ENCODE measurements around the gene SPAG4. TPM values are rescaled to one million over a fixed set of nuclear protein-coding genes. Genes with fewer than 3 reads are reported as not detected.

The SPAG4 gene
- total and polyA plus RNA-seq, 2 experiments from 2014 or later, result 2.7 to 2.9 TPM

DNA sequence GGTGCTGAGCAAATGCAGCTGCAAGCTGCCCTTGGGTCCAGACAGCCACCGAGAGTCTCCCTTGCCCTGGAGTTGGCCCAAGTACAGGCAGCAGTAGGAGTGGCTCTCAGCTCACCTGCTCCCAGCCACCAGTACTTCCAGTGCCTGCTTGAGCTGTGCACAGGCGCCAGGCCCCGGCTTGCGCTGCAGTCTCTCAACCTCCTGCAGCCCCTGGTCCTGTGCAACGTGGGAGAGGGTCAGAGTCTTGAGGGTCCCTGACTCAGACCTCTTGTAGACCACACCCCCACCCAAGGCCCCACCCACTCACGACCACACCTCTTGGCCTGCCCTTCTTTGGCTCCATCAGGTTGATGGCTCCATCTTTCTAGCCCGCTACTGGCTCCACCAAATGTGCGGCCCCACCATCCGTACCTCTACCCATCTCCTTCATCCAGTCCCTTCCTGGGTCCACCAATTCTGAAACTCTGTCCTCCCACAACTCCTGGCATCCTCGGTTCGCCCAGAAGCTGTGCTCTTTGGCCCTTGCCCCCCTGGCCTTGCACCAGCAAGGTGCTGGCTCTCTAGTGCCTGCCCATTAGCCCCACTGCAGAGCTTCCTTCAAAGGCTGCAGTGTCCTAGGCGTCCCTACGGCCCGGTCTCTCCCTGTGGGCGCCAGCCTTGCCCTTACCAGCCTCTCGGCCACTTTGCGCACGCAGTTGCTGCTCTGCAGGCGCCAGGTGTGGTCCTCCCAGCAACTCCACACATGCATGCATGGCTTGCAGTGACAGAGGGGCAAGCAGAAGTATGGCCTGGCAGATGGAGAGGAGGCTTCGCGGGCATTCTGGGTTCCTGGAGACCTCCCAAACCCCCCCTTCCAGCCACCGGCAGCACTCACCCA, 16.5 kb upstream of the SPAG4 start:
- Histone ChIP-seq H3K79me2 (replicated peaks; ENCODE audit: insufficient read depth) (no peaks in the 10 kb centered on the region), H4K20me1 (replicated peaks; ENCODE audit: insufficient read depth) (no peaks in the 10 kb centered on the region), H2AFZ (no peak overlapping the region), H3K4me3 (no peak overlapping the region), H3K27ac (ENCODE audit: low read depth) (no peak overlapping the region), H3K4me2 (no peak overlapping the region), H3K9me2 (ENCODE audit: insufficient read depth) (no peaks in the 10 kb centered on the region), H3K36me3 (ENCODE audit: insufficient read depth) (no peaks in the 10 kb centered on the region), H3F3A (replicated peaks; ENCODE audit: low read depth) (no peaks in the 10 kb centered on the region), H3K4me1 (ENCODE audit: insufficient read depth) (no peaks in the 10 kb centered on the region), H3K27me3 (ENCODE audit: insufficient read depth) (peaks cover 46% of the 10 kb centered on the region)
- TF ChIP-seq STAT1 (IDR thresholded peaks at IDR 0.05; ENCODE audit: unreplicated experiment) (no peak), ZNF114 (CRISPR knock-in tag; IDR thresholded peaks at IDR 0.05) (no peak), POLR2AphosphoS5 (IDR thresholded peaks at IDR 0.05; ENCODE audit: low read depth) (no peak)
- TF ChIP-seq, protein P1, sequence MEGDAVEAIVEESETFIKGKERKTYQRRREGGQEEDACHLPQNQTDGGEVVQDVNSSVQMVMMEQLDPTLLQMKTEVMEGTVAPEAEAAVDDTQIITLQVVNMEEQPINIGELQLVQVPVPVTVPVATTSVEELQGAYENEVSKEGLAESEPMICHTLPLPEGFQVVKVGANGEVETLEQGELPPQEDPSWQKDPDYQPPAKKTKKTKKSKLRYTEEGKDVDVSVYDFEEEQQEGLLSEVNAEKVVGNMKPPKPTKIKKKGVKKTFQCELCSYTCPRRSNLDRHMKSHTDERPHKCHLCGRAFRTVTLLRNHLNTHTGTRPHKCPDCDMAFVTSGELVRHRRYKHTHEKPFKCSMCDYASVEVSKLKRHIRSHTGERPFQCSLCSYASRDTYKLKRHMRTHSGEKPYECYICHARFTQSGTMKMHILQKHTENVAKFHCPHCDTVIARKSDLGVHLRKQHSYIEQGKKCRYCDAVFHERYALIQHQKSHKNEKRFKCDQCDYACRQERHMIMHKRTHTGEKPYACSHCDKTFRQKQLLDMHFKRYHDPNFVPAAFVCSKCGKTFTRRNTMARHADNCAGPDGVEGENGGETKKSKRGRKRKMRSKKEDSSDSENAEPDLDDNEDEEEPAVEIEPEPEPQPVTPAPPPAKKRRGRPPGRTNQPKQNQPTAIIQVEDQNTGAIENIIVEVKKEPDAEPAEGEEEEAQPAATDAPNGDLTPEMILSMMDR (conservative IDR thresholded peaks at IDR 0.05; ENCODE audit: low read depth in 2 of 2), result no peak; a peak in 1 of 4 replicates
- TF ChIP-seq, protein P2, sequence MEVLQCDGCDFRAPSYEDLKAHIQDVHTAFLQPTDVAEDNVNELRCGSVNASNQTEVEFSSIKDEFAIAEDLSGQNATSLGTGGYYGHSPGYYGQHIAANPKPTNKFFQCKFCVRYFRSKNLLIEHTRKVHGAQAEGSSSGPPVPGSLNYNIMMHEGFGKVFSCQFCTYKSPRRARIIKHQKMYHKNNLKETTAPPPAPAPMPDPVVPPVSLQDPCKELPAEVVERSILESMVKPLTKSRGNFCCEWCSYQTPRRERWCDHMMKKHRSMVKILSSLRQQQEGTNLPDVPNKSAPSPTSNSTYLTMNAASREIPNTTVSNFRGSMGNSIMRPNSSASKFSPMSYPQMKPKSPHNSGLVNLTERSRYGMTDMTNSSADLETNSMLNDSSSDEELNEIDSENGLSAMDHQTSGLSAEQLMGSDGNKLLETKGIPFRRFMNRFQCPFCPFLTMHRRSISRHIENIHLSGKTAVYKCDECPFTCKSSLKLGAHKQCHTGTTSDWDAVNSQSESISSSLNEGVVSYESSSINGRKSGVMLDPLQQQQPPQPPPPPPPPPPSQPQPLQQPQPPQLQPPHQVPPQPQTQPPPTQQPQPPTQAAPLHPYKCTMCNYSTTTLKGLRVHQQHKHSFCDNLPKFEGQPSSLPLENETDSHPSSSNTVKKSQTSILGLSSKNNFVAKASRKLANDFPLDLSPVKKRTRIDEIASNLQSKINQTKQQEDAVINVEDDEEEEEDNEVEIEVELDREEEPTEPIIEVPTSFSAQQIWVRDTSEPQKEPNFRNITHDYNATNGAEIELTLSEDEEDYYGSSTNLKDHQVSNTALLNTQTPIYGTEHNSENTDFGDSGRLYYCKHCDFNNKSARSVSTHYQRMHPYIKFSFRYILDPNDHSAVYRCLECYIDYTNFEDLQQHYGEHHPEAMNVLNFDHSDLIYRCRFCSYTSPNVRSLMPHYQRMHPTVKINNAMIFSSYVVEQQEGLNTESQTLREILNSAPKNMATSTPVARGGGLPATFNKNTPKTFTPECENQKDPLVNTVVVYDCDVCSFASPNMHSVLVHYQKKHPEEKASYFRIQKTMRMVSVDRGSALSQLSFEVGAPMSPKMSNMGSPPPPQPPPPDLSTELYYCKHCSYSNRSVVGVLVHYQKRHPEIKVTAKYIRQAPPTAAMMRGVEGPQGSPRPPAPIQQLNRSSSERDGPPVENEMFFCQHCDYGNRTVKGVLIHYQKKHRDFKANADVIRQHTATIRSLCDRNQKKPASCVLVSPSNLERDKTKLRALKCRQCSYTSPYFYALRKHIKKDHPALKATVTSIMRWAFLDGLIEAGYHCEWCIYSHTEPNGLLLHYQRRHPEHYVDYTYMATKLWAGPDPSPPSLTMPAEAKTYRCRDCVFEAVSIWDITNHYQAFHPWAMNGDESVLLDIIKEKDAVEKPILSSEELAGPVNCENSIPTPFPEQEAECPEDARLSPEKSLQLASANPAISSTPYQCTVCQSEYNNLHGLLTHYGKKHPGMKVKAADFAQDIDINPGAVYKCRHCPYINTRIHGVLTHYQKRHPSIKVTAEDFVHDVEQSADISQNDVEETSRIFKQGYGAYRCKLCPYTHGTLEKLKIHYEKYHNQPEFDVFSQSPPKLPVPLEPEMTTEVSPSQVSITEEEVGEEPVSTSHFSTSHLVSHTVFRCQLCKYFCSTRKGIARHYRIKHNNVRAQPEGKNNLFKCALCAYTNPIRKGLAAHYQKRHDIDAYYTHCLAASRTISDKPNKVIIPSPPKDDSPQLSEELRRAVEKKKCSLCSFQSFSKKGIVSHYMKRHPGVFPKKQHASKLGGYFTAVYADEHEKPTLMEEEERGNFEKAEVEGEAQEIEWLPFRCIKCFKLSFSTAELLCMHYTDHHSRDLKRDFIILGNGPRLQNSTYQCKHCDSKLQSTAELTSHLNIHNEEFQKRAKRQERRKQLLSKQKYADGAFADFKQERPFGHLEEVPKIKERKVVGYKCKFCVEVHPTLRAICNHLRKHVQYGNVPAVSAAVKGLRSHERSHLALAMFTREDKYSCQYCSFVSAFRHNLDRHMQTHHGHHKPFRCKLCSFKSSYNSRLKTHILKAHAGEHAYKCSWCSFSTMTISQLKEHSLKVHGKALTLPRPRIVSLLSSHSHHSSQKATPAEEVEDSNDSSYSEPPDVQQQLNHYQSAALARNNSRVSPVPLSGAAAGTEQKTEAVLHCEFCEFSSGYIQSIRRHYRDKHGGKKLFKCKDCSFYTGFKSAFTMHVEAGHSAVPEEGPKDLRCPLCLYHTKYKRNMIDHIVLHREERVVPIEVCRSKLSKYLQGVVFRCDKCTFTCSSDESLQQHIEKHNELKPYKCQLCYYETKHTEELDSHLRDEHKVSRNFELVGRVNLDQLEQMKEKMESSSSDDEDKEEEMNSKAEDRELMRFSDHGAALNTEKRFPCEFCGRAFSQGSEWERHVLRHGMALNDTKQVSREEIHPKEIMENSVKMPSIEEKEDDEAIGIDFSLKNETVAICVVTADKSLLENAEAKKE (CRISPR knock-in tag; IDR thresholded peaks at IDR 0.05), result no peak
- H3K4me1 Mint-ChIP-seq, result peaks cover 13% of the 10 kb centered on the region
- H3K27ac Mint-ChIP-seq, result no peak overlapping the region
- no peak for ATAC-seq
- H3K36me3 Mint-ChIP-seq (ENCODE audit: low read depth), result no peaks in the 10 kb centered on the region; the same call in 1 of the 3 replicates
- no peak overlapping the region for H3K4me3 Mint-ChIP-seq
- DNase-seq (ENCODE audit: low spot score), result no peak
- H3K9me3 Mint-ChIP-seq, result no peaks in the 10 kb centered on the region; the same call in 2 of the 3 replicates
- peaks cover 51% of the 10 kb centered on the region for H3K27me3 Mint-ChIP-seq (ENCODE audit: insufficient read depth, low read depth, poor library complexity)
